Brain microvascular endothelial cell (primary cell): ENCODE results near the gene LXN.

ENCODE experiments used
- DNase-seq: peaks from one replicate; pipeline ENCODE4 v3.0.0-alpha.2; 2020
- H3K27ac ChIP-seq: fragments of 250-450 bp; sonication (Bioruptor Pico); 2 replicates; pipeline ENCODE4 v1.5.1; 2020; ENCODE audit warnings: mild to moderate bottlenecking, moderate library complexity
- H3K27me3 ChIP-seq: fragments of 250-450 bp; sonication (Bioruptor Pico); replicated peaks from 2 replicates; pipeline ENCODE4 v1.5.1; 2020; ENCODE audit warnings: mild to moderate bottlenecking
- H3K36me3 ChIP-seq: fragments of 250-450 bp; sonication (Bioruptor Pico); replicated peaks from 2 replicates; pipeline ENCODE4 v1.5.1; 2020; ENCODE audit warnings: mild to moderate bottlenecking
- H3K4me3 ChIP-seq: 2 replicates; pipeline ENCODE4 v1.5.1; 2011; ENCODE audit warnings: low read depth, mild to moderate bottlenecking, control low read depth, low read length, moderate library complexity
- CTCF ChIP-seq: IDR thresholded peaks from 2 replicates; pipeline ENCODE4 v1.5.1; 2011; ENCODE audit warnings: low read depth, mild to moderate bottlenecking, moderate library complexity, low read length, control low read depth, inconsistent platforms; ENCODE audit errors: missing control alignments
- in situ Hi-C: cut with HindIII; loops from 2 replicates; pipeline ENCODE4 v1.10.0; 2017; ENCODE audit warnings: low sequenced_read_pairs, low pct_ligation_motif_present

The LXN gene

DNA sequence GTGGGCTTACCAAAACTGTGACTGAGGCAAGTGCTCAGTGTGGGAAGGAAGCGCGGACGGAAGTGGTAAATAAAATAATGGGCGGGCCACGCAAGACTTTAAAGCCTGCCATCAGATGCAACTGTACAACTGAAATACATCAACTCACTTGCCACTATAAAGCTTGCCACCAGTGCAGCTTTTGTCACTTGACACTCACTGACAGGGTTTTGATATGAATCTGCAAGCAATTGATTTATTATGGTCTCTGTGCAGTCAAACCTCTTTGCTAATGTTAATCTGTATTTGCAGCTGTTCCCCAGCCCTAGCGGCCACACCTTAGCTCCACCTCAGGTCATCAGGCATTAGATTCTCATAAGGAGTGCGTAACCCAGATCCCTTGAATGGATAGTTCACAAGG, 30.4 kb downstream of the LXN start:
- in situ Hi-C loops = no loop called here
- Histone ChIP-seq H3K4me3 (no peak overlapping the region), H3K36me3 (no peaks in the 10 kb centered on the region), H3K27ac (no peak overlapping the region), H3K27me3 (no peaks in the 10 kb centered on the region)
- DNase-seq = no peak
- no peak for TF ChIP-seq CTCF

GRCh38 chr3:158640646-158641045, 31.8 kb downstream of the LXN start:
- no peak for TF ChIP-seq CTCF
- Histone ChIP-seq H3K27me3 (no peaks in the 10 kb centered on the region), H3K4me3 (no peak overlapping the region), H3K36me3 (no peaks in the 10 kb centered on the region), H3K27ac (no peak overlapping the region)
- in situ Hi-C loops = no loop called here
- no peak for DNase-seq

DNA sequence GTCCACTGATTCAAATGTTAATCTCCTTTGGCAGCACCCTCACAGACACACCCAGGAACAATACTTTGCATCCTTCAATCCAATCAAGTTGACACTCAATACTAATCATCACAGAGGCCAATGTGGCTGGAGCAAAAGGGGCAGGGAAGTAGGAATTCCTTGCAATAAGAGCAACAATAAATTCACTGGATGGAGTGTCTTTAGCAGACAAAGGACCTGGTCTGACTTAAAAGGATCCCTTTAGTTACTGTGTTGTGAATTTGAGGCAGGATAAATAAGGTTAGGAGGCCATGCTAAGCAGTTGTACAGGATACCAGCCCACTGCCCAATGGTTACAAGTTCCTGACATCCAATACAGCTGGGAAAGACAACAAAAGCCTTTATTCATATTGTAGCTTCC, 40.5 kb downstream of the LXN start:
- Histone ChIP-seq H3K36me3 (no peaks in the 10 kb centered on the region), H3K27ac (no peak overlapping the region), H3K4me3 (no peak overlapping the region), H3K27me3 (no peaks in the 10 kb centered on the region)
- no peak for DNase-seq
- in situ Hi-C loops = no loop called here
- no peak for TF ChIP-seq CTCF

- in situ Hi-C loops = no loop called here
- H3K4me3 ChIP-seq = no peak overlapping the region
- no peaks in the 10 kb centered on the region for H3K27me3 ChIP-seq
- H3K27ac ChIP-seq = no peak overlapping the region
- no peaks in the 10 kb centered on the region for H3K36me3 ChIP-seq
- no peak for TF ChIP-seq CTCF
- DNase-seq = no peak
Measured at GRCh38 chr3:158625881-158626280, 46.6 kb downstream of the LXN start.

DNA sequence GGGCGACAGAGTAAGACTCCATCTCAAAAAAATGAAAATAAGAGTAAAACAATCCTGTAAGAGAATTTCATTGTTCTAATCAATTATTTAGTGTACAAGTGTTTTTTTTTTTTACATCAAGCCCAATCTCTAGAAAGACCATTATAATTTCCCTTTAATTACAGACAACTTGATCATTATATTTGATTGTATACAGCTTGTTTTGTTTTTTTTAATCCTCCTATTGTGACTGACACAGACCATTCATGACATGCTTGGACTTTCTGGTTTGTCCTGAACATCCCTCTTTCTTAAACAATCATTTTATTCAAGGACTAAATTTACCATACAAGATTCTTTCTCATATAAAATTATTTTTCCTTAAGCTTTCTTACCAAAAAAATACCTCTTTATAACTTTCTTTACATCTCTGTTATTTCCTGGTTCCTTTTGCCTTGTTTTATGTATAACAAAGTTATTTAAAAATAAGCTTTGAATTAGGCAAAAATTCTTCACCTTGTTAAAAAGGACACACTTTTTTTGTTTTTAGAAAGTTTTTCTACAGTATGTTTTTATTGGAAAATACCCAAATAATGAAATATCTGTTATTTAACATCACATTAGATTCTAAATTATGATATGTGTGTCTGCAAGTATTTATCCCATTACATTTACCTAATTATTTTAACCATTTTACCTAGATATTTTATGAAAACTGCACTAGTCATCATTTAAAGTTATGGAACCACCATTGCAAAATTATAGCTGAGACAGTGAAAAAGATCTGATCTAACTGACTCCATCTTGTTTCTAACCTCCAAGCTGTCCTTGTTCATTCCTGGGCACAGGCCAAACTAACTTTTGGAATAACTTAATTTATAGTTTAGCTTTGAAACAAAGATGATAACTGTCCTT, 54.2 kb downstream of the LXN start:
- no peaks in the 10 kb centered on the region for H3K36me3 ChIP-seq
- no peak overlapping the region for H3K4me3 ChIP-seq
- in situ Hi-C loops = no loop called here
- H3K27me3 ChIP-seq = no peaks in the 10 kb centered on the region
- no peak for DNase-seq
- TF ChIP-seq CTCF = no peak
- no peak overlapping the region for H3K27ac ChIP-seq
